ENCODE data around the gene SEC24C. TPM values are rescaled to one million over a fixed set of nuclear protein-coding genes. Genes with fewer than 3 reads are reported as not detected.

Gene SEC24C
- polyA plus RNA-seq, 1 donor = 66.9 TPM

GRCh38 chr10:73819513-73820093 is 75.4 kb downstream of the SEC24C start:
- no peak overlapping the region for H3K27ac ChIP-seq (ENCODE audit: low read length)
- no peaks in the 10 kb centered on the region for H3K9me3 ChIP-seq (ENCODE audit: control insufficient read depth, low read depth, low read length)
- H3K36me3 ChIP-seq (ENCODE audit: control insufficient read depth, insufficient read depth, low read length) = peaks cover 80% of the 10 kb centered on the region
- 80% methylated on average over 1 of the region's 20 CpGs for WGBS (ENCODE audit: insufficient coverage, low lambda C conversion rate)
- no peaks in the 10 kb centered on the region for H3K27me3 ChIP-seq (ENCODE audit: control insufficient read depth, insufficient read depth, low read length)
- H3K4me3 ChIP-seq (ENCODE audit: low read length) = no peak overlapping the region
- DNase-seq = no peak
- H3K4me1 ChIP-seq (ENCODE audit: control insufficient read depth, insufficient read depth, low read length) = no peaks in the 10 kb centered on the region

Other genes with a start within 250 kb of the SEC24C start
- gene PPP3CB, start 248.3 kb upstream of the SEC24C start, polyA plus RNA-seq = 53.1 TPM
- gene USP54, start 153.0 kb upstream of the SEC24C start, polyA plus RNA-seq = 39.0 TPM
- gene MYOZ1, start 102.9 kb upstream of the SEC24C start, polyA plus RNA-seq = 0.94 TPM
- 0.51 TPM for gene SYNPO2L, start 88.3 kb upstream of the SEC24C start, polyA plus RNA-seq
- gene AGAP5, start 46.3 kb upstream of the SEC24C start, polyA plus RNA-seq = 16.6 TPM
- 49.7 TPM for gene CHCHD1, start 37.7 kb downstream of the SEC24C start, polyA plus RNA-seq
- 146 TPM for gene ZSWIM8, start 41.2 kb downstream of the SEC24C start, polyA plus RNA-seq
- 20.8 TPM for gene NDST2, start 67.2 kb downstream of the SEC24C start, polyA plus RNA-seq
- gene CAMK2G, start 130.2 kb downstream of the SEC24C start, polyA plus RNA-seq = 44.6 TPM
- gene PLAU, start 166.8 kb downstream of the SEC24C start, polyA plus RNA-seq = 19.6 TPM

Data from large intestine (tissue), 3 donors.